AG04449 (cell line): ENCODE data around the gene SVEP1.

Source experiments
- CTCF ChIA-PET: fragments of 350-600 bp; formaldehyde crosslinking; extraction: SDS; loops from one replicate; lab custom pipeline; 2021; ENCODE audit warnings: antibody characterized with exemption; lab: Yijun Ruan, JAX
- POLR2A ChIA-PET: fragments of 400-600, 350-600 bp; formaldehyde crosslinking; extraction: SDS; loops from one replicate; lab custom pipeline; 2020; ENCODE audit warnings: antibody characterized with exemption, inconsistent platforms; lab: Yijun Ruan, JAX
- DNase-seq: peaks from one replicate; pipeline ENCODE4 v3.0.0-alpha.2; 2010; ENCODE audit warnings: low read depth, low spot score
- H3K4me3 ChIP-seq: 2 replicates; pipeline ENCODE4 v1.5.1; 2011; ENCODE audit warnings: low read depth, mild to moderate bottlenecking, control low read depth, low read length
- TF ChIP-seq, protein P1 (sequence below): IDR thresholded peaks from one replicate; pipeline ENCODE4 v1.5.1; 2011; ENCODE audit warnings: mild to moderate bottlenecking, moderate library complexity, low read length, control low read depth, inconsistent platforms; ENCODE audit not compliant: insufficient read depth; ENCODE audit errors: missing control alignments

Gene SVEP1

GRCh38 chr9:110447476-110447875 lies 132.1 kb downstream of the SVEP1 start:
- POLR2A ChIA-PET, result no interaction called here
- CTCF ChIA-PET, result interaction anchor here (0.6 kb wide), 1 partner anchor 1565 kb away, joined by 3 read pairs; no protein-coding TSS in a partner anchor
- TF ChIP-seq, protein P1, sequence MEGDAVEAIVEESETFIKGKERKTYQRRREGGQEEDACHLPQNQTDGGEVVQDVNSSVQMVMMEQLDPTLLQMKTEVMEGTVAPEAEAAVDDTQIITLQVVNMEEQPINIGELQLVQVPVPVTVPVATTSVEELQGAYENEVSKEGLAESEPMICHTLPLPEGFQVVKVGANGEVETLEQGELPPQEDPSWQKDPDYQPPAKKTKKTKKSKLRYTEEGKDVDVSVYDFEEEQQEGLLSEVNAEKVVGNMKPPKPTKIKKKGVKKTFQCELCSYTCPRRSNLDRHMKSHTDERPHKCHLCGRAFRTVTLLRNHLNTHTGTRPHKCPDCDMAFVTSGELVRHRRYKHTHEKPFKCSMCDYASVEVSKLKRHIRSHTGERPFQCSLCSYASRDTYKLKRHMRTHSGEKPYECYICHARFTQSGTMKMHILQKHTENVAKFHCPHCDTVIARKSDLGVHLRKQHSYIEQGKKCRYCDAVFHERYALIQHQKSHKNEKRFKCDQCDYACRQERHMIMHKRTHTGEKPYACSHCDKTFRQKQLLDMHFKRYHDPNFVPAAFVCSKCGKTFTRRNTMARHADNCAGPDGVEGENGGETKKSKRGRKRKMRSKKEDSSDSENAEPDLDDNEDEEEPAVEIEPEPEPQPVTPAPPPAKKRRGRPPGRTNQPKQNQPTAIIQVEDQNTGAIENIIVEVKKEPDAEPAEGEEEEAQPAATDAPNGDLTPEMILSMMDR, result no peak
- no peak overlapping the region for H3K4me3 ChIP-seq
- DNase-seq, result no peak

DNA sequence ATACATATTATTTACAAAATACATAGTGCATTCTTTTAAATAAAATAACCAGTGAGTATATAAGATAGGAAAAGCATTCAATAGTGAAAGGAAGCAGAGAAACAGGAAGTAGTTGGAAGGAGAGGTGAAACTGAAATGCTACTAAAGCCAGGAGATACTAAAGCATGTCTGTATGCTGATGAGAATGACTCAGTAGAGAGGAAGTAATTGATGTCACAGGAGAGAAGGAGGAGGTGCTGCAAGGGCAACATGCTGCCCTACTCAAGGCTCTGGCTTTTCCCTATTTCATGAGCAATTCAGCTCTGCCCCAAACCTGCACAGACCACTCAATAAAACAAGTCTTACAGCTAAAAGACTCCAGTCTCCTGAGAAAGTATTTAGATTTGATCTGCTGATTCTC lies 133.4 kb downstream of the SVEP1 start:
- no peak for DNase-seq
- ChIA-PET POLR2A (no interaction called here), CTCF (no interaction called here)
- TF ChIP-seq, protein P1, result no peak
- no peak overlapping the region for H3K4me3 ChIP-seq

- no peak overlapping the region for H3K4me3 ChIP-seq
- POLR2A ChIA-PET, result no interaction called here
- DNase-seq, result no peak
- TF ChIP-seq, protein P1, result no peak
- CTCF ChIA-PET, result interaction anchor here (1.4 kb wide), 1 partner anchor 104 kb away, joined by 3 read pairs; no protein-coding TSS in a partner anchor
These were observed 134.6 kb downstream of the SVEP1 start for GRCh38 chr9:110444911-110445310.

DNA sequence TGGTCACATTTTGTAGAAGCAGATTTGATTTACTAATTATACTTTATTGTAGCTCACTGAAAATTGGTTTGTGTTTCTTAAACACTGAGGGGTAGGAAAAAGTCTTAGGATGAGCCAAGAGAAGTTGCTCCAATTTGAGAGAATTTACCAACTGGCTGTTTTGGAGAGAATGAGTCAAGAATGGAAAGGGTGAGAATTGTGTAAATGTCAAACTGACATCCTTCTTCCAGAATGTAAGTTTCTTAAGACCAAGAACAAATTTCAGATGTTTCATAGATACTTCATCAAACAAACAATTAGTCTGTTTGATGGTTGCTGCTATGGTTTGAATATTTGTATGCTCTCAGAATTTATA lies 135.7 kb downstream of the SVEP1 start:
- ChIA-PET CTCF (interaction anchor here (1.1 to 2.2 kb wide), 5 partner anchors 10 to 180 kb away, joined by 3 to 10 read pairs (median 5); no protein-coding TSS in a partner anchor), POLR2A (no interaction called here)
- TF ChIP-seq, protein P1, result no peak
- H3K4me3 ChIP-seq, result no peak overlapping the region
- DNase-seq, result no peak

- ChIA-PET POLR2A (interaction anchor here (0.8 kb wide), 1 partner anchor 61 kb away, joined by 3 read pairs; no protein-coding TSS in a partner anchor), CTCF (interaction anchor here (1.1 to 2.2 kb wide), 6 partner anchors 10 to 180 kb away, joined by 3 to 10 read pairs (median 4); no protein-coding TSS in a partner anchor)
- TF ChIP-seq, protein P1, result no peak
- H3K4me3 ChIP-seq, result no peak overlapping the region
- peak; percentile 37 for DNase-seq
These were observed 136.2 kb downstream of the SVEP1 start for GRCh38 chr9:110443146-110443865.

DNA sequence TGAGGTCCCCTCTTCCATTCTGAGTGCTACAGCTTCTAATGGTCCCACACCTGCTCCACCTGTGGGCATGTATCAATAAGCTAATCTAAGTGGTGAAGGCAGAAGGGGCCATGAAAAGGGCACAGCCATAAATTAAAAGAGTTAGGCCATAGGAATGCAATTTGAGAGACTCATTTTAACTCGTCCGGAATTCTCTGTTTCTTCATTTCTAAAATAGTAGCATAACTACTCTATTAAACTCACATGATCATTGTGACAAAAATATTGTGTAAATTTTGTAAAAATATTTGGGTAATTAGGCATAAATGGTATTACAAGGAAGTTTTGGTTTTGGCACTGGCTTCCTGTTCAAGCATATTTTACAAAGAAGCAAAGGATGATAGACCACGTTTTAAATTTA lies 138.7 kb downstream of the SVEP1 start:
- TF ChIP-seq, protein P1, result no peak
- no peak overlapping the region for H3K4me3 ChIP-seq
- POLR2A ChIA-PET, result interaction anchor here (1.3 kb wide), 1 partner anchor 184 kb away, joined by 5 read pairs; the partner anchor contains the start of gene TXN
- CTCF ChIA-PET, result interaction anchor here (0.9 to 1.8 kb wide), 3 partner anchors 12 to 183 kb away, joined by 3 to 16 read pairs (median 9); no protein-coding TSS in a partner anchor
- no peak for DNase-seq
